Urinary bladder (tissue), 4 donors: ENCODE data around the gene MAT2A. TPM values are rescaled to one million over a fixed set of nuclear protein-coding genes. Genes with fewer than 3 reads are reported as not detected.
"Not testable (repeated sequence)": the region's sequence is repeated elsewhere in the genome, so short reads cannot be mapped to it uniquely, and the experiment has no call there.

Source experiments
- DNase-seq: peaks from one replicate; pipeline ENCODE4 v3.0.0-alpha.2; 2015; ENCODE audit errors: extremely low spot score
- H3K27ac ChIP-seq: one replicate; pipeline ENCODE4 v1.5.1; 2013; ENCODE audit warnings: low read depth, mild to moderate bottlenecking, moderate library complexity
- H3K36me3 ChIP-seq: one replicate; pipeline ENCODE4 v1.6.1; 2013; ENCODE audit warnings: mild to moderate bottlenecking, moderate library complexity; ENCODE audit not compliant: insufficient read depth
- H3K4me1 ChIP-seq: one replicate; pipeline ENCODE4 v1.6.1; 2013; ENCODE audit warnings: mild to moderate bottlenecking, moderate library complexity; ENCODE audit not compliant: insufficient read depth
- H3K4me3 ChIP-seq: one replicate; pipeline ENCODE4 v1.5.1; 2013; ENCODE audit warnings: low read depth, low read length
- WGBS: extraction: QIAGEN DNeasy Blood & Tissue Kit; methylation state at CpG from one replicate; pipeline ENCODE4 v1.1.7; 2013; 5-methylcytosine and 5-hydroxymethylcytosine counted together
- polyA plus RNA-seq: library from polyadenylated mRNA; stranded (reverse); fragments of 200-250 nt; gene quantifications from one replicate; pipeline ENCODE4 v1.2.3, GENCODE V29; 2013
- total RNA-seq: library from RNA; depleted of rRNA; stranded (reverse); fragments of >200 nt; gene quantifications from one replicate; pipeline ENCODE4 v1.2.3, GENCODE V29; 2014
- donor health status: healthy with polysubstance abuse.
- donor health status: healthy.

Gene MAT2A
- total and polyA plus RNA-seq, 2 donors, result 94.8 to 242 TPM

- Histone ChIP-seq H3K4me3 (no peak overlapping the region), H3K4me1 (no peaks in the 10 kb centered on the region), H3K27ac (no peak overlapping the region), H3K36me3 (peaks cover 2% of the 10 kb centered on the region)
- WGBS, result 83% methylated on average over 1 of the region's 1 CpG
- DNase-seq, result no peak
Measured at GRCh38 chr2:85547089-85547858, 8.3 kb downstream of the MAT2A start.

GRCh38 chr2:85547859-85548607 is 9.1 kb downstream of the MAT2A start:
- no peak overlapping the region for H3K27ac ChIP-seq
- H3K4me1 ChIP-seq, result no peaks in the 10 kb centered on the region
- DNase-seq, result no peak
- 73% methylated on average over 6 of the region's 6 CpGs for WGBS
- peaks cover 2% of the 10 kb centered on the region for H3K36me3 ChIP-seq
- H3K4me3 ChIP-seq, result no peak overlapping the region

- no peaks in the 10 kb centered on the region for H3K4me1 ChIP-seq
- DNase-seq, result no peak
- peaks cover 4% of the 10 kb centered on the region for H3K36me3 ChIP-seq
- WGBS, result 48% methylated on average over 2 of the region's 2 CpGs
- H3K4me3 ChIP-seq, result no peak overlapping the region
- H3K27ac ChIP-seq, result no peak overlapping the region
Measured at GRCh38 chr2:85548608-85548900, 9.6 kb downstream of the MAT2A start.

GRCh38 chr2:85549095-85549494 is 10.1 kb downstream of the MAT2A start:
- DNase-seq, result no peak
- H3K4me1 ChIP-seq, result no peaks in the 10 kb centered on the region
- no peak overlapping the region for H3K27ac ChIP-seq
- peaks cover 4% of the 10 kb centered on the region for H3K36me3 ChIP-seq
- WGBS, result 89% methylated on average over 10 of the region's 10 CpGs
- H3K4me3 ChIP-seq, result no peak overlapping the region

- Histone ChIP-seq H3K4me3 (no peak overlapping the region), H3K27ac (peak overlapping the region; percentile 53), H3K36me3 (peaks cover 4% of the 10 kb centered on the region), H3K4me1 (no peaks in the 10 kb centered on the region)
- 34% methylated on average over 4 of the region's 4 CpGs for WGBS
- DNase-seq, result no peak
Measured at GRCh38 chr2:85549826-85550225, 10.9 kb downstream of the MAT2A start.

- DNase-seq, result no peak
- H3K4me1 ChIP-seq, result no peaks in the 10 kb centered on the region
- peak overlapping the region; percentile 53 for H3K27ac ChIP-seq
- peaks cover 4% of the 10 kb centered on the region for H3K36me3 ChIP-seq
- H3K4me3 ChIP-seq, result no peak overlapping the region
- 84% methylated on average over 10 of the region's 10 CpGs for WGBS
Measured at GRCh38 chr2:85550486-85550885, 11.5 kb downstream of the MAT2A start.

GRCh38 chr2:85551698-85552678 is 13.0 kb downstream of the MAT2A start:
- Histone ChIP-seq H3K36me3 (peaks cover 4% of the 10 kb centered on the region), H3K27ac (no peak overlapping the region), H3K4me3 (no peak overlapping the region), H3K4me1 (no peaks in the 10 kb centered on the region)
- peak; percentile 56 for DNase-seq
- WGBS, result 70% methylated on average over 9 of the region's 9 CpGs

GRCh38 chr2:85553184-85553583 is 14.2 kb downstream of the MAT2A start:
- no peak for DNase-seq
- H3K36me3 ChIP-seq, result peaks cover 4% of the 10 kb centered on the region
- H3K4me3 ChIP-seq, result no peak overlapping the region
- H3K4me1 ChIP-seq, result no peaks in the 10 kb centered on the region
- H3K27ac ChIP-seq, result no peak overlapping the region
- WGBS, result 77% methylated on average over 6 of the region's 6 CpGs

GRCh38 chr2:85554980-85555612 is 16.1 kb downstream of the MAT2A start:
- DNase-seq, result no peak
- peaks cover 2% of the 10 kb centered on the region for H3K4me1 ChIP-seq
- peaks cover 4% of the 10 kb centered on the region for H3K36me3 ChIP-seq
- no peak overlapping the region for H3K27ac ChIP-seq
- WGBS, result 92% methylated on average over 3 of the region's 3 CpGs
- H3K4me3 ChIP-seq, result no peak overlapping the region

- Histone ChIP-seq H3K4me1 (peaks cover 2% of the 10 kb centered on the region), H3K4me3 (no peak overlapping the region), H3K27ac (no peak overlapping the region), H3K36me3 (peaks cover 3% of the 10 kb centered on the region)
- WGBS, result 92% methylated on average over 5 of the region's 5 CpGs
- DNase-seq, result no peak
Measured at GRCh38 chr2:85557130-85557529, 18.2 kb downstream of the MAT2A start.

- Histone ChIP-seq H3K4me1 (peaks cover 2% of the 10 kb centered on the region), H3K36me3 (peaks cover 1% of the 10 kb centered on the region), H3K4me3 (no peak overlapping the region), H3K27ac (no peak overlapping the region)
- no peak for DNase-seq
- WGBS, result 91% methylated on average over 1 of the region's 1 CpG
Measured at GRCh38 chr2:85558160-85558559, 19.2 kb downstream of the MAT2A start.

GRCh38 chr2:85560403-85560726 is 21.4 kb downstream of the MAT2A start:
- H3K4me1 ChIP-seq, DNase-seq, H3K36me3 ChIP-seq, H3K27ac ChIP-seq: not testable (repeated sequence)
- H3K4me3 ChIP-seq, result peak overlapping the region; percentile 82
- 83% methylated on average over 12 of the region's 12 CpGs for WGBS

GRCh38 chr2:85560812-85561279 is 21.9 kb downstream of the MAT2A start:
- DNase-seq, result no peak

More at GRCh38 chr2:85560812-85561279, 21.9 kb downstream of the MAT2A start:
- peak overlapping the region; percentile 82 for H3K4me3 ChIP-seq
- 2% methylated on average over 14 of the region's 14 CpGs for WGBS
- H3K36me3 ChIP-seq, result no peaks in the 10 kb centered on the region
- H3K4me1 ChIP-seq, result peaks cover 2% of the 10 kb centered on the region
- peak overlapping the region; percentile 60 for H3K27ac ChIP-seq
